B cell (primary cell): ENCODE results near the gene PTPRN2. TPM values are rescaled to one million over a fixed set of nuclear protein-coding genes. Genes with fewer than 3 reads are reported as not detected.

Experiments
- ATAC-seq: fragments of 200-7000 bp; cut with Tn5 transposase; one replicate; pipeline ENCODE4 v1.10.0; 2021; ENCODE audit warnings: low read depth, mild to moderate bottlenecking, moderate number of reproducible peaks, moderate library complexity
- CTCF ChIA-PET: fragments of 350-600 bp; sonication (Branson Sonifier 250); formaldehyde crosslinking; loops from one replicate; lab custom pipeline; 2021; ENCODE audit warnings: antibody characterized with exemption, inconsistent platforms; lab: Charles Lee
- POLR2A ChIA-PET: fragments of 350-600 bp; sonication (Branson Sonifier 250); formaldehyde crosslinking; loops from one replicate; lab custom pipeline; 2021; ENCODE audit warnings: antibody characterized with exemption; lab: Charles Lee
- DNase-seq: peaks from one replicate; pipeline ENCODE4 v3.0.0; 2013
- H2AFZ ChIP-seq: 2 replicates; pipeline ENCODE4 v1.6.1; 2012; ENCODE audit warnings: mild to moderate bottlenecking, low read depth, low read length; ENCODE audit not compliant: insufficient read depth, poor library complexity, severe bottlenecking
- H3K27ac ChIP-seq, 2 donors: 1 replicate in 1 of 2; 2 replicates in 1 of 2; pipeline ENCODE4 v1.5.1; 2012 to 2013; ENCODE audit warnings: low read length in 2 of 2, mild to moderate bottlenecking in 2 of 2, moderate library complexity in 1 of 2
- H3K27me3 ChIP-seq, 4 experiments: fragments of 200-600 bp in 1 of 4; sonication (generic) in 1 of 4; replicated peaks in 1 of 4; 1 replicate in 2 of 4; 2 replicates in 2 of 4; pipeline versions ENCODE4 v1.6.1 to v1.7.0; 2013 to 2016; ENCODE audit warnings: low read length in 3 of 4, mild to moderate bottlenecking in 2 of 4, mixed read lengths in 1 of 4, moderate library complexity in 1 of 4; ENCODE audit not compliant: insufficient read depth in 4 of 4, control insufficient read depth in 3 of 4; ENCODE audit errors: control extremely low read depth in 1 of 4
- H3K36me3 ChIP-seq, 2 experiments: replicated peaks in 1 of 2; 1 replicate in 1 of 2; 2 replicates in 1 of 2; pipeline versions ENCODE4 v1.6.1 to v1.7.1; 2013; ENCODE audit warnings: low read length in 1 of 2; ENCODE audit not compliant: insufficient read depth in 2 of 2, control insufficient read depth in 1 of 2; ENCODE audit errors: control extremely low read depth in 1 of 2, extremely low read depth in 1 of 2
- H3K4me1 ChIP-seq, 2 donors: fragments of 200-600 bp in 1 of 2; sonication (generic) in 1 of 2; 1 replicate in 1 of 2; 2 replicates in 1 of 2; pipeline versions ENCODE4 v1.5.1 to v1.6.1; 2013 to 2017; ENCODE audit warnings: low read length in 2 of 2; ENCODE audit not compliant: control insufficient read depth in 2 of 2, insufficient read depth in 2 of 2
- H3K4me2 ChIP-seq: replicated peaks from 2 replicates; pipeline ENCODE3; 2012; ENCODE audit warnings: mild to moderate bottlenecking, low read depth, low read length; ENCODE audit not compliant: poor library complexity, severe bottlenecking
- H3K4me3 ChIP-seq, 5 experiments: fragments of 200-600 bp in 1 of 5; sonication (generic) in 1 of 5; 1 replicate in 3 of 5; 2 replicates in 2 of 5; pipeline versions ENCODE4 v1.5.1 to v1.7.0; 2011 to 2016; ENCODE audit warnings: low read length in 4 of 5, mild to moderate bottlenecking in 4 of 5, low read depth in 2 of 5, control low read depth in 1 of 5, moderate library complexity in 1 of 5; ENCODE audit not compliant: insufficient read depth in 1 of 5; ENCODE audit errors: control extremely low read depth in 1 of 5, extremely low read depth in 1 of 5
- H3K79me2 ChIP-seq: fragments of 200-600 bp; sonication (generic); one replicate; pipeline ENCODE4 v1.6.0; 2016; ENCODE audit warnings: low read length; ENCODE audit not compliant: control insufficient read depth, insufficient read depth
- H3K9ac ChIP-seq: fragments of 200-600 bp; sonication (generic); 2 replicates; pipeline ENCODE4 v1.6.1; 2017; ENCODE audit warnings: mild to moderate bottlenecking, low read length, moderate library complexity
- H3K9me3 ChIP-seq, 3 donors: one replicate each; pipeline versions ENCODE4 v1.6.1 to v1.7.1; 2013; ENCODE audit warnings: low read length in 2 of 3; ENCODE audit not compliant: control insufficient read depth in 2 of 3, insufficient read depth in 1 of 3; ENCODE audit errors: control extremely low read depth in 1 of 3
- H4K20me1 ChIP-seq: 2 replicates; pipeline ENCODE4 v1.6.0; 2012; ENCODE audit warnings: mild to moderate bottlenecking, low read length; ENCODE audit not compliant: insufficient read depth, control insufficient read depth, poor library complexity, severe bottlenecking
- H3K27ac Mint-ChIP-seq: one replicate; pipeline ENCODE4 v1.8.0; 2021; ENCODE audit warnings: mixed read lengths
- H3K27me3 Mint-ChIP-seq: one replicate; pipeline ENCODE4 v1.8.0; 2021; ENCODE audit warnings: mixed read lengths
- H3K4me1 Mint-ChIP-seq: one replicate; pipeline ENCODE4 v1.8.0; 2021; ENCODE audit warnings: mixed read lengths
- H3K4me3 Mint-ChIP-seq: one replicate; pipeline ENCODE4 v1.8.0; 2021; ENCODE audit warnings: mixed read lengths
- H3K9me3 Mint-ChIP-seq: one replicate; pipeline ENCODE4 v1.8.0; 2022; ENCODE audit warnings: mixed read lengths; ENCODE audit not compliant: insufficient read depth
- EZH2 ChIP-seq: IDR thresholded peaks from 2 replicates; pipeline ENCODE4 v1.6.1; 2012; ENCODE audit warnings: borderline replicate concordance, low read depth, mild to moderate bottlenecking, moderate library complexity, low read length; ENCODE audit not compliant: insufficient read depth, poor library complexity, severe bottlenecking
- WGBS: methylation state at CpG from one replicate; pipeline ENCODE4 v1.1.5; 2013; ENCODE audit warnings: missing lambda C conversion rate; ENCODE audit not compliant: insufficient coverage; 5-methylcytosine and 5-hydroxymethylcytosine counted together
- intact Hi-C: fragments of 100-400 bp; cut with micrococcal nuclease; formaldehyde crosslinking; loops from one replicate; pipeline ENCODE4 v1.10.0; 2022
- polyA plus RNA-seq: library from polyadenylated mRNA; depleted of rRNA; stranded (reverse); fragments of >200 nt; gene quantifications from 2 replicates; pipeline ENCODE4 v1.2.3, GENCODE V29; 2012
- total RNA-seq, 2 donors: library from RNA; stranded (reverse); fragments of 120-200 nt in 1 of 2; gene quantifications; 1 replicate in 1 of 2; 2 replicates in 1 of 2; pipeline versions ENCODE4 v1.2.3 to v1.2.4, GENCODE V29; 2013 to 2022
- TF ChIP-seq, protein P1 (sequence below): fragments of 200-600 bp; IDR thresholded peaks from one replicate; pipeline ENCODE4 v1.8.0; 2022; ENCODE audit warnings: antibody characterized with exemption, mild to moderate bottlenecking

PTPRN2 gene
- total and polyA plus RNA-seq, 2 donors (not counting 1 experiment from before 2014, with no cell fraction given), result 2.0 to 5.0 TPM

DNA sequence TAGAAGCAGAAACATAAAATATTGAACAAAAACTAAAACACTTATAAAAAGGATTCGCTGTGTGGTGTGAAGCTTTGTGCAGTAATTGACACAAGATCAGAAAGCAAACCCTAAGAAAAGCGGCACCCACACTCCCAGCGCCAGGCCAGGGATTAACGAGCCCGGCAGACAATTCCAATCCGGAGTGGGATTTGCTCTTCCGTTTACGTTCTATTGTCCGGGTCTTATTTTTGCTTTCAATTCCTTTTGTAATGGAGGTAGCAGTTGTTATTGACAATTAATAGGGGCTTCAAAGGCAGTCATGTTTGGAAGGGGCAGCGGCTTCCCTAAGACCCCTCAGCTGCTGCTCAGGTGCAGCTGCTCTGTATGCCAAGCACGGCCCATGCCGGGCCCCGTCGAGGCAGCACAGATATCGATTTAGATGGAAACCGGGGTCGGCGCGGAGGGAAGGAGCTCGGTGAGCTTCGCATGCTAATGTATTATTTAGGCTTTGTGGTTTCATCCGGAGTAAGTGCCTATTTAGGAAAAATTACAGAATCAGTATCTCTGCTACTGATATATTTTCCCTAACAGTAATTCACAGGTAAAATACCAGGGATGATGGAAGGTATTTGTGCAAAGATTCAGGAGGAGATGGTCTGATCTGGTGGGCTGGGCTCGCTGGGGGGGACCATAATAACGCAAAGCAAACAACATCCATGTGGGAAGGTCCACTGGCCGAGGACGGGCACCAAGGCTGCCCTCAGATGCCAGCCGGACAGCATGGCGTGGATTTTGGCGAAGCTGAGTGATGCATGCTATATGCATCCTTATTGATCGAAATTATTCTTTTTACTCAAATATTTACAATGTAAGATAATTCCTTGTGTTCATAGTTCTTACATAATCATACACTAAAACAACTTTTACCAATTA is 561.7 kb downstream of the PTPRN2 start:
- H3K27ac ChIP-seq, result no peak overlapping the region
- H3K27me3 ChIP-seq, result no peaks in the 10 kb centered on the region
- WGBS, result 86% methylated on average over 15 of the region's 30 CpGs
- no peaks in the 10 kb centered on the region for H3K36me3 ChIP-seq
- intact Hi-C loops, result no loop called here
- H3K27me3 Mint-ChIP-seq, result no peaks in the 10 kb centered on the region
- no peak overlapping the region for H3K4me3 ChIP-seq
- no peaks in the 10 kb centered on the region for H4K20me1 ChIP-seq
- H3K9me3 ChIP-seq, result peaks cover 0 to 23% (median 0%) of the 10 kb centered on the region in 3 donors
- no peak overlapping the region for H3K27ac Mint-ChIP-seq
- no peak overlapping the region for H2AFZ ChIP-seq
- no peaks in the 10 kb centered on the region for H3K9me3 Mint-ChIP-seq
- no peak for TF ChIP-seq EZH2
- TF ChIP-seq, protein P1, sequence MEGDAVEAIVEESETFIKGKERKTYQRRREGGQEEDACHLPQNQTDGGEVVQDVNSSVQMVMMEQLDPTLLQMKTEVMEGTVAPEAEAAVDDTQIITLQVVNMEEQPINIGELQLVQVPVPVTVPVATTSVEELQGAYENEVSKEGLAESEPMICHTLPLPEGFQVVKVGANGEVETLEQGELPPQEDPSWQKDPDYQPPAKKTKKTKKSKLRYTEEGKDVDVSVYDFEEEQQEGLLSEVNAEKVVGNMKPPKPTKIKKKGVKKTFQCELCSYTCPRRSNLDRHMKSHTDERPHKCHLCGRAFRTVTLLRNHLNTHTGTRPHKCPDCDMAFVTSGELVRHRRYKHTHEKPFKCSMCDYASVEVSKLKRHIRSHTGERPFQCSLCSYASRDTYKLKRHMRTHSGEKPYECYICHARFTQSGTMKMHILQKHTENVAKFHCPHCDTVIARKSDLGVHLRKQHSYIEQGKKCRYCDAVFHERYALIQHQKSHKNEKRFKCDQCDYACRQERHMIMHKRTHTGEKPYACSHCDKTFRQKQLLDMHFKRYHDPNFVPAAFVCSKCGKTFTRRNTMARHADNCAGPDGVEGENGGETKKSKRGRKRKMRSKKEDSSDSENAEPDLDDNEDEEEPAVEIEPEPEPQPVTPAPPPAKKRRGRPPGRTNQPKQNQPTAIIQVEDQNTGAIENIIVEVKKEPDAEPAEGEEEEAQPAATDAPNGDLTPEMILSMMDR, result no peak
- CTCF ChIA-PET, result no interaction called here
- no peak overlapping the region for H3K4me2 ChIP-seq
- no peaks in the 10 kb centered on the region for H3K79me2 ChIP-seq
- no peak overlapping the region for H3K4me3 Mint-ChIP-seq
- H3K4me1 Mint-ChIP-seq, result no peaks in the 10 kb centered on the region
- POLR2A ChIA-PET, result no interaction called here
- ATAC-seq, result no peak
- DNase-seq, result no peak
- H3K9ac ChIP-seq, result no peak overlapping the region
- H3K4me1 ChIP-seq, result no peaks in the 10 kb centered on the region

DNA sequence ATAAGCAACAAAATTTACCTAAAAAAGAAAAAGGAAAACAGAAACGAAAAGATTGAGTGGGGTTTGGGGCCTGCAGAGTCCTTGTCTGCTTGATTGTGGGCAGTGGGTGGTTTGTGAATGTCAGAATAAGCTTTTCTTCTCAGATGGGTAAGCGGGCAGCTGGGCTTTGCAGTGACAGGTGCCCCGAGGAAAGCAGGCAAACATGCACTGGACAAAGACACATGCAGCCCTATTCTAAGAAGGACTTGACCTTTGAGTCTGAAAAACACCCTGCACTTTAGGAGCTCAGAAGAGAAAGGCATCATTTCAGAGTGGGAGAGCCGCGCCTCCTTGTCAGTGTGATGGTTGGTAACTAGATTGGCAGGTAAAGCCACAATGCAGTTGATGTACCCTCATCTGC is 562.7 kb downstream of the PTPRN2 start:
- no peak overlapping the region for H3K4me3 Mint-ChIP-seq
- CTCF ChIA-PET, result no interaction called here
- WGBS, result 92% methylated on average over 2 of the region's 5 CpGs
- TF ChIP-seq EZH2, result no peak
- TF ChIP-seq, protein P1, result no peak
- no peaks in the 10 kb centered on the region for H3K9me3 Mint-ChIP-seq
- intact Hi-C loops, result no loop called here
- ATAC-seq, result no peak
- H3K79me2 ChIP-seq, result no peaks in the 10 kb centered on the region
- H3K4me1 Mint-ChIP-seq, result no peaks in the 10 kb centered on the region
- H3K27me3 ChIP-seq, result no peaks in the 10 kb centered on the region
- no peaks in the 10 kb centered on the region for H3K4me1 ChIP-seq
- no peaks in the 10 kb centered on the region for H3K27me3 Mint-ChIP-seq
- no peak overlapping the region for H3K27ac Mint-ChIP-seq
- H3K9me3 ChIP-seq, result peaks cover 0 to 22% (median 0%) of the 10 kb centered on the region in 3 donors
- no peak overlapping the region for H3K27ac ChIP-seq
- no peak overlapping the region for H3K4me2 ChIP-seq
- no peak overlapping the region for H3K9ac ChIP-seq
- no peak for DNase-seq
- H4K20me1 ChIP-seq, result no peaks in the 10 kb centered on the region
- no peaks in the 10 kb centered on the region for H3K36me3 ChIP-seq
- no peak overlapping the region for H3K4me3 ChIP-seq
- no peak overlapping the region for H2AFZ ChIP-seq
- POLR2A ChIA-PET, result no interaction called here
